ENCODE measurements around the gene FER1L5.

GRCh38 chr2:96594282-96594681, 48.3 kb upstream of the FER1L5 start:
- TF ChIP-seq CTCF (IDR thresholded peaks at IDR 0.05 in 4 of 5, conservative IDR thresholded peaks at IDR 0.05 in 1 of 5) (no peak), POLR2A (IDR thresholded peaks at IDR 0.05) (no peak)
